SK-N-MC (cell line): ENCODE results near the gene CFHR3.
"Not testable (repeated sequence)": the region's sequence is repeated elsewhere in the genome, so short reads cannot be mapped to it uniquely, and the experiment has no call there.

Experiments
- DNase-seq: peaks from one replicate; pipeline ENCODE4 v3.0.0-alpha.2; 2011; ENCODE audit warnings: low read depth, low spot score
- H3K27ac ChIP-seq: fragments of 200-600 bp; sonication (generic); 2 replicates; pipeline ENCODE4 v1.5.1; 2016; ENCODE audit warnings: mixed run types
- H3K36me3 ChIP-seq: fragments of 200-600 bp; sonication (generic); 2 replicates; pipeline ENCODE4 v1.6.1; 2017; ENCODE audit warnings: antibody characterized with exemption, low read length, mixed read lengths; ENCODE audit not compliant: insufficient read depth
- H3K4me3 ChIP-seq: fragments of 200-600 bp; sonication (generic); 2 replicates; pipeline ENCODE4 v1.5.1; 2016
- H3K9ac ChIP-seq: fragments of 200-600 bp; sonication (generic); 2 replicates; pipeline ENCODE4 v1.8.0; 2017; ENCODE audit warnings: mixed run types, mixed read lengths; ENCODE audit not compliant: insufficient read length
- H3K9me3 ChIP-seq: fragments of 200-600 bp; sonication (generic); 2 replicates; pipeline ENCODE4 v1.6.1; 2017; ENCODE audit warnings: low read depth, mild to moderate bottlenecking, antibody characterized with exemption, low read length, moderate library complexity, mixed read lengths
- EZH2 ChIP-seq: fragments of 200-600 bp; sonication (generic); IDR thresholded peaks from one replicate; pipeline ENCODE4 v1.6.1; 2017; ENCODE audit warnings: antibody characterized with exemption
- FOXP2 ChIP-seq: optimal IDR thresholded peaks from 2 replicates; pipeline ENCODE3; 2011; ENCODE audit warnings: mild to moderate bottlenecking, moderate library complexity; ENCODE audit not compliant: insufficient read depth; ENCODE audit errors: extremely low read length, control extremely low read depth
- POLR2AphosphoS5 ChIP-seq: IDR thresholded peaks from 2 replicates; pipeline ENCODE4 v1.6.1; 2012; ENCODE audit warnings: mild to moderate bottlenecking, low read depth, low read length, borderline replicate concordance

CFHR3 gene

DNA sequence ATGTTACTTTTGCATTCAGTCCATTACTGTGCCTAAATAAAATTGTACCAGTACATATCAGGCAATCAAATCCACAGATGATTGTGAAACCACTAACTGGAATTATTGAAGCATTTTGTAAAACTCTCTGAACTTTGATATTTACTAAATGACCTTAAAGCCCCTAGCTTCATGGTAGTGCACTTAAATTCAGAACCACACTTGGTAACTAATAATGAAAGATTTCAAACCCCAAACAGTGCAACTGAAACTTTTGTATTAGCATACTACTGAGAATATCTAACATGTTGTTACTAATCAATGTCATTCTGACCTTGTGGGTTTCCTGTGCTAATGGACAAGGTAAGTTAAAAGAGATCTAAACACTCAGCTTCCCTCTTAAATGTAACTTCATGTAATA lies at the start of gene CFHR3:
Gene CFHR3, plus strand, starts transcription at position 238 of the 400 bp plus-strand sequence. Its CDS starts 47 bp downstream, at position 285.
- no peaks in the 10 kb centered on the region for H3K36me3 ChIP-seq
- no peak for DNase-seq
- H3K4me3 ChIP-seq: no peak within 1 kb of the TSS
- H3K9ac ChIP-seq: no peak within 1 kb of the TSS
- H3K9me3 ChIP-seq: no peaks in the 10 kb centered on the region
- TF ChIP-seq FOXP2 (no peak), POLR2AphosphoS5 (no peak), EZH2 (no peak)
- no peak within 1 kb of the TSS for H3K27ac ChIP-seq

DNA sequence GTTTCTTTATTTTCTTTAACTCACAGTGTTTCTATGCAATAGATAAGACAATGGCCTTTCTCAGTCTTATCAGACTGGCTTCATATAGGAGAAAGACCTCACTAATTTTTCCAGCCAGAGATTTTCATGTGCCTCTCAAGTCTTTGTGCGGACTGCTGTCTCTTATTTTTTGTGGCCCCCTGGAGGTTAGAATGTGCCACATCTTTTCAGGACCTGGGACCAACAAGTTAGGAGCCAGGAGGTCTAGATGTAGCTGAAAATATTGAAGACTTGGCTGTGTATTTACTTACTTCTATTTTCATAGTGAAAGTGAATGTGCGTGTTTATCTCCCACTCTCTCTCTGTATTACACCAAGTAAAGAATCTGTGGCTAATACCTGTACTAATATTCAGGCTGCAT lies 42.1 kb upstream of the CFHR3 start:
- DNase-seq: no peak
- Histone ChIP-seq H3K27ac (no peak overlapping the region), H3K36me3 (no peaks in the 10 kb centered on the region), H3K4me3 (no peak overlapping the region), H3K9me3 (no peaks in the 10 kb centered on the region), H3K9ac (no peak overlapping the region)
- TF ChIP-seq POLR2AphosphoS5 (no peak), FOXP2 (no peak), EZH2 (no peak)

DNA sequence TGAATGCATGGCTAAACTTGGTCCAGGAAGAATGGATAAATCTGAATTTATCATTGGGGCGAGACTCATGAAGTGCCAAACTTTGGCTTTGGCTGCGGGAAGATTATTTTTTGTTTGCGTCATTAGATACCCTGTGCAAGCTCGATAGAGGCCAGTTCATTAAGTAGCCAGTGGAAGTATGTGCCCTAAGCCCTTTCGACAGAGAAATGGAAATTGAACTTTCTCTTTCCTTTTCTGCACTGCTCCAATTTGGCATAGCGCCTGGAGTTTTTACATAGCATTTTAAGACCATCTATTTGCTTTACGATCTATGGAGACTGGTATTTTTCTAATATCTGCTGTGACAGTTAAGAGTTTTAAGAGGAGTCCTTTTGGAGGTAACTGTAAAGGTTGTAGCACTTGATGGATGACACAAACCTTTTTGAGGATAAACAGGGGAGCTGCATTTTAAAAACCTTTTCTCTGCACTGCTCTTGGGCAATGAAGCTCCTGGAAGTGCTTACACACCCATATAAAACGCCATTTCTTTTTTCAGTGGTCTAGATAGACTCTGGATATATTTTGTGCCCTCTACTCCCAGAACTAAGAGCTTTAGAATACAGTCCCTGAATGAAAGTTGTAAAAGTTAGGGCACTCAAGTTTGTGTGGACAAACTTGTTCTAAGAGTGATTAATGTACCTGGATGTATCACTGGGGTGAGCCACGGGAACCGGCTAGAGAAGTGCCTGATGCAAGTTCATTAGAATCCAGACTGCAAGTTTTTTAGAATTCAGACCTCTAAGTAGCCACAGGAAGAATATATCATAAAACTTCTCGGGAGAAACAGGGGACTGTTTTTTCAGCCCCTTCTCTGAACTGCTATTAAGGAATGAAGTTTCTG lies 41.3 kb upstream of the CFHR3 start:
- TF ChIP-seq POLR2AphosphoS5 (no peak), EZH2 (no peak), FOXP2 (no peak)
- Histone ChIP-seq H3K4me3 (no peak overlapping the region), H3K9me3 (no peaks in the 10 kb centered on the region), H3K36me3 (no peaks in the 10 kb centered on the region; the same call in 1 of the 2 replicates), H3K9ac (no peak overlapping the region), H3K27ac (no peak overlapping the region)
- DNase-seq: no peak

DNA sequence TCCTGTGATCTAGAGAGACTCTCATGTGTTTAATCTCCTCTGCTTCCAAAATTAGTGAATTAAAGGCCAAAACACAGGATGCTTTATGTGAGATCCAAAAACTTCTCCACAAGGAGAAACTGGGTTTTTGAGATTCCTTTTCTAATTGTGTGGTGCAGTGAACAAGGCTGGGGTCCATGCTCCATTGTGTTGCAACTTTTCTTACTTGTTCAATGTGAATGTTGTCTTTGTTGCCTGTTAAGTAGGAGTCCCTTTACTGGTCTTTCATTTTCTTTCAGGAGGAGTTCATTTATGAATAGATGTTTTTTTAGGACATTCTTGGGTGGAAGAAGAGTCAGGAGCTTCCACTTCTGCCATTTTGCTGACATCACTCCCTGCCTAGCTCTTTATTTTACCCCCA lies 40.6 kb upstream of the CFHR3 start:
- no peak for DNase-seq
- Histone ChIP-seq H3K27ac (no peak overlapping the region), H3K9me3 (no peaks in the 10 kb centered on the region), H3K36me3 (no peaks in the 10 kb centered on the region; the same call in 1 of the 2 replicates), H3K4me3 (no peak overlapping the region), H3K9ac (no peak overlapping the region)
- TF ChIP-seq POLR2AphosphoS5 (no peak), FOXP2 (no peak), EZH2 (no peak)

DNA sequence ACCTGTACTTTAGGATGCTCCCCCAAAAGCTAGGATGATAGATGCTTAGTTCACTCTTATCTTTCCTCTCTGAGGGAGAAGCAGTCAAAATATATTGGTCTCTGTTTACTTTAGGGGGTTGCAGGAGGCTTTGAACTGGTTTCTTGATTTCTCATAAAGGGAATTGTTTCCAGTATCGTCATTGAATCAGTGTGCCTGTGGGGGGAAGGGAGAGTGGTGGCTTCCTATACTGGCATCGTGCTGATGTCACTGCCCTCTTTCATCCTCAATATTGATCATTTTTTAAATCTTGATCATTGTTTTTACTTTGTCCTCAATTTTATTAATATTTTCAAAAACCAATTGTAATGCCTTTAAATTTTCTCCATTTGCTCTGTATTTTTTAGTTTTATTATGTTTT lies 40.2 kb upstream of the CFHR3 start:
- DNase-seq: no peak
- Histone ChIP-seq H3K4me3 (no peak overlapping the region), H3K36me3 (no peaks in the 10 kb centered on the region; the same call in 1 of the 2 replicates), H3K9ac (no peak overlapping the region), H3K9me3 (no peaks in the 10 kb centered on the region), H3K27ac (no peak overlapping the region)
- no peak for TF ChIP-seq POLR2AphosphoS5
- TF ChIP-seq EZH2: no peak
- TF ChIP-seq FOXP2: no peak

DNA sequence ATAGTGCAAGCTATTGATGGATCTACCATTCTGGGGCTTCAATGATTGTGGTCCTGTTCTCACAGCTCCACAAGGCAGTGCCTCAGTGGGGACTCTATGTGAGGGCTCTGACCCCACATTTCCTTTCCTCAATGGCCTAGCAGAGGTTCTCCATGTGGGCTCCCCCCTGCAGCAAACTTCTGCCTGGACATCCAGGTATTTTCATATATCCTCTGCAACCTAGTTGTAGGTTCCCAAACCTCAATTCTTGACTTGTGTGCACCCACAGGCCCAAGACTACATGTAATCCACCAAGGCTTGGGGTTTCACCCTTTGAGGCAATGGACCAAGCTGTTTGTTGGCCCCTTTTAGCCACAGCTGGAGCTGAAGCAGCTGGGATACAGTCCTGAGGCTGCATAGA lies 35.9 kb upstream of the CFHR3 start:
- no peaks in the 10 kb centered on the region for H3K9me3 ChIP-seq
- H3K36me3 ChIP-seq: no peaks in the 10 kb centered on the region; the same call in 1 of the 2 replicates
- TF ChIP-seq POLR2AphosphoS5: no peak
- no peak for TF ChIP-seq FOXP2
- TF ChIP-seq EZH2: no peak
- no peak overlapping the region for H3K4me3 ChIP-seq
- no peak for DNase-seq
- H3K27ac ChIP-seq: no peak overlapping the region
- H3K9ac ChIP-seq: no peak overlapping the region

DNA sequence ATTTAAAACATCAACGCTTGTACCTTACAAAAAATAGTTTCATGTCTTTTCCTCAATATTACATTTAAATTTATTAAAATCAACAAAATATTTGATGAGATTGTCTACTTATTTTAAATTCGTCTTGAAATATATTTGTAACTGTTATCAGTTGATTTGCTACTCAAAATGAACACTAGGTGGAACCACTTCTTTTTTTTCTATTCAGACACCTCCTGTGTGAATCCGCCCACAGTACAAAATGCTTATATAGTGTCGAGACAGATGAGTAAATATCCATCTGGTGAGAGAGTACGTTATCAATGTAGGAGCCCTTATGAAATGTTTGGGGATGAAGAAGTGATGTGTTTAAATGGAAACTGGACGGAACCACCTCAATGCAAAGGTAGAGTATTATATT lies 31.4 kb upstream of the CFHR3 start:
- not testable (repeated sequence) for H3K27ac ChIP-seq, H3K4me3 ChIP-seq, H3K9ac ChIP-seq, H3K9me3 ChIP-seq, H3K36me3 ChIP-seq
- DNase-seq: peak; percentile 12

DNA sequence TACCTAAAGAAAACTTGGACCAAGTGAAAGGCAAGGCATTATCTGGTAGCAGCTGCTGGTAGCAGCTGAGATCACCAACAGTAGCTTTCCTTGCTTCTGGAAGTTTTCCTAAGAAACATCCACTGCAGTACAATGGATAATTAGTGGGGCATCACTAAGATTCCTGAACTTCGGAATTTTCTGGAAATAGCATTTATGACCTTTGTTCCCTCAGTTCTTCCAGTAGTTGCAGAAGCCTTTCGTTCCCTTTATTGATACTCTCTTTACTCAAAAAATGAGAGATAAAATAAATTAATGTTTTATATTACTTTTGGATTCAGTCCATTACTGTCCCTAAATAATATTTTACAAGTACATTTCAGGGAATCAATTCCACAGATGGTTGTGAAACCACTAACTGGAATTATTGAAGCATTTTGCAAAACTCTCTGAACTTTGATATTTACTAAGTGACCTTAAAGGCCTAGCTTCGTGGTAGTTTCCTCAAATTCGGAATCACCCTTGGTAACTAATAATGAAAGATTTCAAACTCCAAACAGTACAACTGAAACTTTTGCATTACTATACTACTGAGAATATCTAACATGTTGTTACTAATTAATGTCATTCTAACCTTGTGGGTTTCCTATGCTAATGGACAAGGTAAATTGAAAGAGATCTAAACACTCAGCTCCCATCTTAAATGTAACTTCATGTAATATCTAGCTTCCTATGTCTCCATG lies 9.5 kb upstream of the CFHR3 start:
- H3K27ac ChIP-seq, H3K9ac ChIP-seq, H3K4me3 ChIP-seq, DNase-seq, H3K9me3 ChIP-seq, H3K36me3 ChIP-seq: not testable (repeated sequence)

DNA sequence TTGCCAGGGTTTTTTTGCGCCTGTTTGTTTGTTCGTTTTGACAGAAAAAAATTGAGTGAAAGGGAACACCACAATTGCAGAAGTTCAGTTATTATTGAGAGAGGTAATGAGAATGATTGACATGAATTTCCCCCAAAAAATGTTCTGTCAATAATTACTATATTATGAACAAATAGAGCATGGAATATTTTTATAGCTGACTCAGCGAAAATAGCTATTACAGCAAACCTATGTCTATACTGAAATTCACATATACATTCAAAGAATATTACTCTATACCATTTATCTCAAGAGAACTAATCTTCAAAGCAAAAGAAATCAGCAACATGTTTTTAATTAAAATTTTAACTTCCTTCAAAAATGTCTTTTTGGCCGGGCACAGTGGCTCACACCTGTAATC lies 4.8 kb upstream of the CFHR3 start:
- not testable (repeated sequence) for H3K36me3 ChIP-seq, H3K9ac ChIP-seq, H3K27ac ChIP-seq, H3K4me3 ChIP-seq, DNase-seq, H3K9me3 ChIP-seq
